RWPE1 (cell line): ENCODE measurements around the gene CELA2A.
"Not testable (repeated sequence)": the region's sequence is repeated elsewhere in the genome, so short reads cannot be mapped to it uniquely, and the experiment has no call there.

ENCODE experiments used
- CTCF ChIA-PET: fragments of 350-600 bp; sonication (Branson Sonifier 250); formaldehyde crosslinking; extraction: SDS; loops from one replicate; lab custom pipeline; 2021; lab: Yijun Ruan, JAX
- POLR2A ChIA-PET: fragments of 400-600 bp; formaldehyde crosslinking; extraction: SDS; loops from one replicate; lab custom pipeline; 2020; ENCODE audit warnings: antibody characterized with exemption; ENCODE audit not compliant: low non-redundant PET; lab: Yijun Ruan, JAX
- DNase-seq: peaks from one replicate; pipeline ENCODE4 v3.0.0; 2012; ENCODE audit warnings: low spot score
- H3K27ac ChIP-seq: fragments of 450-650 bp; 2 replicates; pipeline ENCODE4 v1.5.1; 2017
- TF ChIP-seq, protein P1 (sequence below): fragments of 450-650 bp; conservative IDR thresholded peaks from 2 replicates; pipeline ENCODE4 v1.5.1; 2017; ENCODE audit warnings: low read depth, mild to moderate bottlenecking

The CELA2A gene

DNA sequence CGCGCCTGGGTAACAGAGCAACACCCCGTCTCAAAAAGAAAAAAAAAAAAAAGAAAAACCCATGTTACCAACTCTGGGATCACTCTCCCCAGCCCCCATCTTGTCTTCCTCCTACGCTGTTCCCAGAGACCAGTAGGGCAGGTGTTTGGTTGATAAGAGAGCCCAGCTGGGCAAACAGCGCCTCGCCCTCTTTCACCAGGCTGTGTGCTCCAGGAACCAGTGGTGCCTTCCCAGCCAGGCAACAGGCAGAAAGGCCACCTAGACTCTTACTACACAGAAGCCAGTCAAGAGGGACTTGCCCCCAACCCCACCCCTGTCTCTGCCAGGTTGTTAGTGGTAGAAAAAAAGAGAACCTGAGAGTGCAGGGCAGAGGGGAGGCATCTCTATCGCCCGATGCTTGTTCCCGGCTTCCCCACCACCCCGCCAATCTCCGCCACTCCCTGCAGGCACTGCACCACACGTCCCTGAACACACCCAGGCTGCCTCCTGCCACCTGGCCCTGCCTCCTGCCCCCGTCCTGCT, 32.3 kb upstream of the CELA2A start:
- POLR2A ChIA-PET: no interaction called here
- no peak for DNase-seq
- H3K27ac ChIP-seq: peak overlapping the region; percentile 32
- CTCF ChIA-PET: interaction anchor here (0.6 to 1.2 kb wide), 2 partner anchors 13 to 90 kb away, joined by 4 to 9 read pairs; no protein-coding TSS in a partner anchor
- TF ChIP-seq, protein P1, sequence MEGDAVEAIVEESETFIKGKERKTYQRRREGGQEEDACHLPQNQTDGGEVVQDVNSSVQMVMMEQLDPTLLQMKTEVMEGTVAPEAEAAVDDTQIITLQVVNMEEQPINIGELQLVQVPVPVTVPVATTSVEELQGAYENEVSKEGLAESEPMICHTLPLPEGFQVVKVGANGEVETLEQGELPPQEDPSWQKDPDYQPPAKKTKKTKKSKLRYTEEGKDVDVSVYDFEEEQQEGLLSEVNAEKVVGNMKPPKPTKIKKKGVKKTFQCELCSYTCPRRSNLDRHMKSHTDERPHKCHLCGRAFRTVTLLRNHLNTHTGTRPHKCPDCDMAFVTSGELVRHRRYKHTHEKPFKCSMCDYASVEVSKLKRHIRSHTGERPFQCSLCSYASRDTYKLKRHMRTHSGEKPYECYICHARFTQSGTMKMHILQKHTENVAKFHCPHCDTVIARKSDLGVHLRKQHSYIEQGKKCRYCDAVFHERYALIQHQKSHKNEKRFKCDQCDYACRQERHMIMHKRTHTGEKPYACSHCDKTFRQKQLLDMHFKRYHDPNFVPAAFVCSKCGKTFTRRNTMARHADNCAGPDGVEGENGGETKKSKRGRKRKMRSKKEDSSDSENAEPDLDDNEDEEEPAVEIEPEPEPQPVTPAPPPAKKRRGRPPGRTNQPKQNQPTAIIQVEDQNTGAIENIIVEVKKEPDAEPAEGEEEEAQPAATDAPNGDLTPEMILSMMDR: no peak

DNA sequence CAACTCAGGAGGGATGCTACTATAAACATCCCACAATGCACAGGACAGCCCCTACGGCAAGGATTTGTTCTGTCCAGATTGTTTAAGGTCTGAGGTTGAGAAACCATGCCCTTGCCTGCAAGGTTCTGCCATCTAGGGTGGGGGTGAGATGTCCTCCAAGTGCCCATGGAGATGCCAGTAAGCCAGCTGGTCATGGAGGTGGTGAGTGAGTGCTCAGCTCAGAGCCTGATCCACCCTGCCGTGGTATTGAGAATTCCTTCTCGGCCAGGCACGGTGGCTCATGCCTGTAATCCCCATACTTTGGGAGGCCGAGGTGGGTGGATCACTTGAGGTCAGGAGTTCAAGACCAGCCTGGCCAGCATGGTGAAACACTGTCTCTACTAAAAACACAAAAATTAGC, 31.6 kb upstream of the CELA2A start:
- ChIA-PET POLR2A (no interaction called here), CTCF (interaction anchor here (0.6 to 2.5 kb wide), 2 partner anchors 101 to 121 kb away, joined by 4 to 13 read pairs; no protein-coding TSS in a partner anchor)
- DNase-seq: no peak
- TF ChIP-seq, protein P1: no peak
- no peak overlapping the region for H3K27ac ChIP-seq

DNA sequence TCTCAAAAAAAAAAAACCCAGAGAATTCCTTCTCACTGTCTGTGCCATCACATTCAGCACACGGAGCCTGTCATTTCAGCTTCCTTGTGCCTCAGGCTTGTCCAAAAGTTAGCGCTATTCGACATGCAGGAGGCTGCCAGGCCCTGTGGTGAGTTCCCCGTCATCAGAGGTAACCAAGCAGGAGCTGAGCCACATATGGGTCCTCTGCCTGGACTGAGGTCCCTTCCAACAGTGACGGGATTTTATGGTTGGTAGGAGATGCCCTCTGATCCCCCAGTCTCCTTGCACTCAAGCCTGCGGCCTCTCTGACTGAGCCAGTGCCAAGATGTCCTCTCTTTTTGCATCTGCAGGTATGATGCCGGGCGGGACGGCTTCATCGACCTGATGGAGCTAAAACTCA, 31.0 kb upstream of the CELA2A start:
- POLR2A ChIA-PET: no interaction called here
- TF ChIP-seq, protein P1: no peak
- no peak for DNase-seq
- H3K27ac ChIP-seq: peak overlapping the region; percentile 50
- CTCF ChIA-PET: interaction anchor here (0.7 to 2.5 kb wide), 2 partner anchors 25 to 102 kb away, joined by 4 to 13 read pairs; no protein-coding TSS in a partner anchor

DNA sequence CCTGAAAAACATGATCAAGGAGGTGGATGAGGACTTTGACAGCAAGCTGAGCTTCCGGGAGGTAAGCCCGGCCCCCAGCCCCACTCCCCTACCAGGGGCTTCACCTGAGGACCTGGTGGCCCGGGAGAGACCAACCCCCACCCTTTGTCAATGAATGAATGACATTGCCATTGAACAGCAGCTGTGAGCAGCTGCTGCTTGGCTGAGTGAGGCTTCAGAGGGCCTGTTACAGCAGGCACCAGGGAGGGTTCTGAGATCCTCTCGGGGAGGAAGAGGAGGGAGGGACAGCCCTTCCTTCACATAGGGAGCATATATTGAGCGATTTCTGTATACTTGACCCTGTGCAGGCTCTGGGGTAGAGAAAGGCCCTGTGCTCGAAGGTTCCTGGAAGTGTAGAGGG, 30.6 kb upstream of the CELA2A start:
- H3K27ac ChIP-seq: peak overlapping the region; percentile 50
- ChIA-PET POLR2A (no interaction called here), CTCF (interaction anchor here (0.7 to 2.5 kb wide), 2 partner anchors 25 to 102 kb away, joined by 4 to 13 read pairs; no protein-coding TSS in a partner anchor)
- no peak for DNase-seq
- TF ChIP-seq, protein P1: no peak

DNA sequence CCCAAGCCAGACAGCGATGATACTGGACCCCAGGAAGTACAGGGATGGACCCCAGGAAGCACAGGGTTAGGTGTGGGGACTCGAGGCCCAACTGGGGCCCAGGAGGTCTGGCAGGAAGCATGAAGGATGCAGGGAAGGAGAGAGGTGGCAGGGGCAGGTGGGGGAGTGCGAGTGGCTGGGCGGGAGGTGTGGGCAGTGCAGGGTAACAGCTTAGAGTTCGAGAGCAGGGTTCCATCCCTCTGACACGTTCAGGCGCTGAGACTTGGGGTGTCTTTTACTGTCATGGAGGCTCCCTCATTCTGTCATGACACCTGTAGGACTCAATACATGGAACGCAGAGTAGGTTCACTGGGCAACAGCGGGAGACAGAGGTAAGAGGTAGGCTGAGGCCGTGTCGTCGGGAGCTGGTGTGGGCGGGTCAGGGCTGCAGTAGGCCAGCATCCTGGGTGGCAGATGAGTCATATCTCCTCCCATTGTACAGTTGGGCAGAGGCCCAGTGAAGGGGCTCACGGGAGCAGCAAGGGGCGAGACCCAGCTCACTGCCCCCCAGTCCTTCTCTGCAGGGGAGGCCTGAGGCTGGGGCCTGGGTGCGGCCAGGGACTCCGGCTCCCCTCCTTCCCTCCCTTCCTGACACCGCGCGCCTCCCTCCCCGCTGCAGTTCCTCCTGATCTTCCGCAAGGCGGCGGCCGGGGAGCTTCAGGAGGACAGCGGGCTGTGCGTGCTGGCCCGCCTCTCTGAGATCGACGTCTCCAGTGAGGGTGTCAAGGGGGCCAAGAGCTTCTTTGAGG, 29.8 kb upstream of the CELA2A start:
- ChIA-PET CTCF (interaction anchor here (0.6 to 2.5 kb wide), 2 partner anchors 103 to 368 kb away, joined by 4 to 13 read pairs; no protein-coding TSS in a partner anchor), POLR2A (no interaction called here)
- no peak for DNase-seq
- TF ChIP-seq, protein P1: no peak
- H3K27ac ChIP-seq: peak overlapping the region; percentile 50

DNA sequence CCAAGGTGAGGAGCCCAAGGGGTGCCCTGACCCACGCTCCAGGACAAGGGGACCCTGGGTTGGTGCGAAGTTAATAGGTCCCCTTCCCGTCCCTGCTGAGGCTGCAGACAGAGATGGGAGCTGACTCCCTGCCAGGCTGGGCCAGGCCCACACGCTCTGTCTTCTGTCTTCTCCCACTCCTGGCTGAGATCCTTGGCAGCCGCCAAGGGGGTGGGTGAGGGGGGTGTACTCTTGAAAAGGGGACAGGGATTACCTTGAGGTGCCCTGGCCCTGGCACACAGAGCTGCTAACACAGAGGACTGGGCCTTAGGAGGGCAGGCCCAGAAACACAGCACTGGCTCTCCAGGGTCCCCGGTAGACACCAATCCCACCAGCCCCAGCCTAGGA, 29.3 kb upstream of the CELA2A start:
- ChIA-PET POLR2A (no interaction called here), CTCF (interaction anchor here (1.5 to 2.5 kb wide), 2 partner anchors 104 kb away, joined by 5 to 13 read pairs; no protein-coding TSS in a partner anchor)
- TF ChIP-seq, protein P1: no peak
- DNase-seq: no peak
- H3K27ac ChIP-seq: peak overlapping the region; percentile 50

DNA sequence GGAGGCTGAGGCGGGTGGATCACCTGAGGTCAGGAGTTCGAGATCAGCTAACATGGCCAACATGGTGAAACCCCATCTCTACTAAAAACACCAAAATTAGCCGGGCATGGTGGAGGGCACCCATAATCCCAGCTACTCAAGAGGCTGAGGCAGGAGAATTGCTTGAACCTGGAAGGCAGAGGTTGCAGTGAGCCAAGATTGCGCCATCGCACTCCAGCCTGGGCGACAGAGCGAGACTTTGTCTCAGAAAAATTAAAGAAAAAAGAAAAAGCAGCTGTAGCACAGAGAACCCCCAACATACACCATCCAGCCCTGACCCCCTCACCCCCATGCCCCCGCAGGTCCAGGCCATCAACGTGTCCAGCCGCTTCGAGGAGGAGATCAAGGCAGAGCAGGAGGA, 28.3 kb upstream of the CELA2A start:
- peak overlapping the region; percentile 50 for H3K27ac ChIP-seq
- CTCF ChIA-PET: interaction anchor here (0.6 to 1.5 kb wide), 2 partner anchors 105 to 184 kb away, joined by 4 to 5 read pairs; no protein-coding TSS in a partner anchor
- POLR2A ChIA-PET, DNase-seq: not testable (repeated sequence)
